Body of pancreas (tissue), 4 donors: ENCODE measurements around the gene FGFBP3.

Experiments
- POLR2A ChIP-seq, 3 donors: fragments of 450-650 bp; IDR thresholded peaks; one replicate each; pipeline ENCODE4 v1.6.1; 2016; ENCODE audit warnings: antibody characterized with exemption in 3 of 3, mild to moderate bottlenecking in 2 of 3
- TF ChIP-seq, protein P1 (sequence below), 7 experiments: fragments of 450-650 bp in 4 of 7; fragments of 200-600 bp in 3 of 7; sonication (generic) in 3 of 7; IDR thresholded peaks; one replicate each; pipeline ENCODE4 v1.5.1; 2016 to 2019; ENCODE audit warnings: antibody characterized with exemption in 7 of 7

DNA sequence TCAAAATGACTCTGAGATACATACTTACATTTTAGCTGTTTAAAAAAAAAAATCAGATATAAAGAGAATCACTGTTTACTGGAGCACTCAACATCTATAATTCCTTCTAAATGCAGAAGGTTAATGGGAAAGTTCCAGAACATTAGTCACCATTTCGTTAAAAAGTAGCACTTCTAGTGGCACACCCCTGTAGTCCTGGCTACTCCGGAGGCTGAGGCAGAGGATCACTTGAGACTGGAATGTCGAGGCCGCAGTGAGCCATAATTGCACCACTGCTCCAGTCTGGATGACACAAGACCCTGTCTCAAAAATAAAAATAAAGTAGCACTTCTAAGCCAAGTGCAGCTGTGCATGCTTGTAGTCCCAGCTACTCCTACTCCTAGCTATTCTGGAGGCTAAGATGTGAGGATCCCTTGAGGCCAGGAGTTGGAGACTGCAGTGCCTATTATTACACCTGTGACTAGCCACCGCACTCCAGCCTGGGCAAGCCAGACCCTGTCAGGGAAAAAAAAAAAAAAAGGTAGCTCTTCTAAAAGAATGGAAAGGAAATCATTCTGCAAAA, 2.2 kb downstream of the FGFBP3 start:
- TF ChIP-seq, protein P1, sequence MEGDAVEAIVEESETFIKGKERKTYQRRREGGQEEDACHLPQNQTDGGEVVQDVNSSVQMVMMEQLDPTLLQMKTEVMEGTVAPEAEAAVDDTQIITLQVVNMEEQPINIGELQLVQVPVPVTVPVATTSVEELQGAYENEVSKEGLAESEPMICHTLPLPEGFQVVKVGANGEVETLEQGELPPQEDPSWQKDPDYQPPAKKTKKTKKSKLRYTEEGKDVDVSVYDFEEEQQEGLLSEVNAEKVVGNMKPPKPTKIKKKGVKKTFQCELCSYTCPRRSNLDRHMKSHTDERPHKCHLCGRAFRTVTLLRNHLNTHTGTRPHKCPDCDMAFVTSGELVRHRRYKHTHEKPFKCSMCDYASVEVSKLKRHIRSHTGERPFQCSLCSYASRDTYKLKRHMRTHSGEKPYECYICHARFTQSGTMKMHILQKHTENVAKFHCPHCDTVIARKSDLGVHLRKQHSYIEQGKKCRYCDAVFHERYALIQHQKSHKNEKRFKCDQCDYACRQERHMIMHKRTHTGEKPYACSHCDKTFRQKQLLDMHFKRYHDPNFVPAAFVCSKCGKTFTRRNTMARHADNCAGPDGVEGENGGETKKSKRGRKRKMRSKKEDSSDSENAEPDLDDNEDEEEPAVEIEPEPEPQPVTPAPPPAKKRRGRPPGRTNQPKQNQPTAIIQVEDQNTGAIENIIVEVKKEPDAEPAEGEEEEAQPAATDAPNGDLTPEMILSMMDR (IDR thresholded peaks at IDR 0.05) = no peak
- TF ChIP-seq POLR2A (IDR thresholded peaks at IDR 0.05) = no peak
